Activated T-cell treated with anti-CD3 and anti-CD28 coated beads, Interleukin-2, amount 50 U/mL, for 4 hours (primary cell): ENCODE results near the gene TIMM22. TPM values are rescaled to one million over a fixed set of nuclear protein-coding genes. Genes with fewer than 3 reads are reported as not detected.
"Not testable (repeated sequence)": the region's sequence is repeated elsewhere in the genome, so short reads cannot be mapped to it uniquely, and the experiment has no call there.

Experiments used
- ATAC-seq, 2 donors: fragments of 200-7000 bp; cut with Tn5 transposase; one replicate each; pipeline ENCODE4 v1.10.0; 2021
- DNase-seq: peaks from one replicate; pipeline ENCODE4 v3.0.0-alpha.2; 2020
- H3K27me3 Mint-ChIP-seq: one replicate; pipeline ENCODE4 v1.8.0; 2021; ENCODE audit warnings: low read depth, mixed read lengths
- H3K36me3 Mint-ChIP-seq: one replicate; pipeline ENCODE4 v1.8.0; 2022; ENCODE audit warnings: mixed read lengths; ENCODE audit not compliant: insufficient read depth
- H3K4me1 Mint-ChIP-seq: one replicate; pipeline ENCODE4 v1.8.0; 2021; ENCODE audit warnings: low read depth, mixed read lengths
- H3K4me3 Mint-ChIP-seq: one replicate; pipeline ENCODE4 v1.8.0; 2021; ENCODE audit warnings: mild to moderate bottlenecking, moderate library complexity, mixed read lengths
- H3K9me3 Mint-ChIP-seq: one replicate; pipeline ENCODE4 v1.8.0; 2021; ENCODE audit warnings: mixed read lengths
- total RNA-seq, 3 donors: library from RNA; stranded (reverse); gene quantifications; one replicate each; pipeline ENCODE4 v1.2.1, GENCODE V29; 2021

The TIMM22 gene
- 10 to 100 TPM; 21.6 to 22.5 (median 22.1) TPM for total RNA-seq

GRCh38 chr17:996554-997344 lies at the start of gene TIMM22:
Gene TIMM22 (plus strand): TSS chr17:997129. CDS start chr17:997143, 14 bp downstream.
- peaks cover 17% of the 10 kb centered on the region for H3K36me3 Mint-ChIP-seq
- H3K4me3 Mint-ChIP-seq = peak within 1 kb of the TSS; percentile 94
- peak; percentile 85 for DNase-seq
- no peaks in the 10 kb centered on the region for H3K27me3 Mint-ChIP-seq
- no peaks in the 10 kb centered on the region for H3K9me3 Mint-ChIP-seq
- peaks cover 22% of the 10 kb centered on the region for H3K4me1 Mint-ChIP-seq
- peak; percentile 97 to 98 for ATAC-seq

GRCh38 chr17:948284-948852 lies 48.6 kb upstream of the TIMM22 start:
- Mint-ChIP-seq H3K27me3 (peaks cover 18% of the 10 kb centered on the region), H3K4me3 (no peak overlapping the region), H3K4me1 (no peaks in the 10 kb centered on the region)

DNA sequence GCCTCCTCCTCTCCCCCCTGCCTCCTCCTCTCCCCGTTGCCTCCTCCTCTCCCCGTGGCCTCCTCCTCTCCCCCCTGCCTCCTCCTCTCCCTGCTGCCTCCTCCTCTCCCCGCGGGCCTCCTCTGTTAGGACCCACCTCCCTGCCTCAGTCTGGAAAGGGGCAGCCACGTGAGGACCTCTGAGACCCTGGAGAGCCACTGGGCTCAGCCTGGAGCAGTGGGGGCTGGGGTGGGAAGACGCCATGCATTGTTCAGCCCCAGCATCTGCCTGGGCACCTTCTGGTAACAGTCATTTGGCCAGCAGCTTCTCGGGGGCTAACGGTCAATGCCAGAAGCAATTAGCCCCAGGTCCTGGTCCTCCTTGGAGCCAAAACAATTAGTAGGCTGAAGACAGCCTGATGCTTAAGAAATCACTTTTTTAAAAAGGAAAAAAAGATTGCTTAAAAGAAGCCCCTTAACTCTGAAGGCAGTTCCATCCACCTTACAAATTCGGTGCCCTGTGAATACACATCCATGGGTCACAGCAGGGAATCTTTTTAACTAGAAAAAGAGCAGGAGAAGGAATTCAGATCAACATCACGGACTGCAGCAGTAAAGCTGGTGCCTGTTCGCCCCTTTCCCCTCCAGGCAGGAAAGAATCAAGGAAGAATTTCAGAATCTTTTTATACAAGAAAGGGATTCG lies 47.2 kb upstream of the TIMM22 start:
- Mint-ChIP-seq H3K9me3 (no peaks in the 10 kb centered on the region), H3K4me1 (no peaks in the 10 kb centered on the region), H3K27me3 (peaks cover 18% of the 10 kb centered on the region), H3K36me3 (no peaks in the 10 kb centered on the region), H3K4me3 (no peak overlapping the region)
- ATAC-seq (no peak), DNase-seq (no peak)

More at GRCh38 chr17:948284-948852, 48.6 kb upstream of the TIMM22 start:
- no peaks in the 10 kb centered on the region for H3K36me3 Mint-ChIP-seq
- H3K9me3 Mint-ChIP-seq = no peaks in the 10 kb centered on the region
- ATAC-seq (no peak), DNase-seq (no peak)

DNA sequence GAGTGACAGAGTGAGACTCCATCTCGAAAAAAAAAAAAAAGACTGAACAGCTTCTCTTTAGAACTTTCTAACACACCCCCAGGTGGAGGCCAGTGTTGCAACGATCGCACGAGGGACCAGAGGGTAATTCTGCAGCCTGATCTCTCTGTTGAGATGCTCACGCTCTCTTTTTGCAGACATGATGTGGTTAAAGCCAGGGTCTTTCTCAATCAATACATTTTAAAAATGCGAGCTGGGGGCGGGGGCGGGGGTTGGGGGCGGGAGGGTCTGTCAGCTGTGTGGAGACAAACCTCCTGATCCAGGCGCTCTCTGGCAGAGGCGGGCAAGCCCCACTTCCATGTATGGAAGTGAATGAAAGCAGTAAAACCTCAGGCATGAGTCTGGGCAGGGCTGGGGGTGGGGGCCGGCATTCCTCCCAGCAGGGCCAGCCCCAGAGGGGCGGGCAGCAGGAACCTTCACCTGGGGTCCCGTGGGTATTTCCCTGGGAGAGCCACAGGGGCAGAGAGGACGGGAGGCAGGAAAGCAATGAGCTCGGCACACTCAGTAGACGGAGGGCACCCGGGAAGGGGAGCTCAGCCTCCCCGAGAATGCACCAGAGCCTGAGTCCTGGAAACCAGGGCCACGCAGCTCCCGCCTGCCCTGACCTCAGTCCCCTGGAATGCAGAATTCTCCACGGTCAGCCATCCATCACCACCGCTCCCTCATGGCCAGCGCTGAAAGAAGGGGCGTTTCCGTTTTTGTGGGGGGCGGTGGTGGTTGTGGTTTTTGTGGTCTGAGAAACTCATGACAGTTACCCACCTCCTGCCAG lies 45.4 kb upstream of the TIMM22 start:
- ATAC-seq = no peak
- H3K4me1 Mint-ChIP-seq = no peaks in the 10 kb centered on the region
- H3K36me3 Mint-ChIP-seq = no peaks in the 10 kb centered on the region
- no peak overlapping the region for H3K4me3 Mint-ChIP-seq
- DNase-seq = no peak
- no peaks in the 10 kb centered on the region for H3K9me3 Mint-ChIP-seq
- H3K27me3 Mint-ChIP-seq = peaks cover 14% of the 10 kb centered on the region

DNA sequence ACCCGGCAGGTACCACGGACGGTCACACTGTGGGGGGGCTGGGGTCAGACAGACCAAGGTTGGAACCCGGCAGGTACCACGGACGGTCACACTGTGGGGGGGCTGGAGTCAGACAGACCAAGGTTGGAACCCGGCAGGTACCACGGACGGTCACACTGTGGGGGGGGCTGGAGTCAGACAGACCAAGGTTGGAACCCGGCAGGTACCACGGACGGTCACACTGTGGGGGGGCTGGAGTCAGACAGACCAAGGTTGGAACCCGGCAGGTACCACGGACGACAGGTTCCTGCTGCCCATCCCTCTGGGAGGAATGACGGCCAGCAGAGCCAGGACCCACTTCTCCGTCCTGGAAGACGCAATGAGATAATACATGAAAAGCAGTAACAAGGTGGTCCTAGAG lies 44.3 kb upstream of the TIMM22 start:
- not testable (repeated sequence) for H3K36me3 Mint-ChIP-seq, H3K9me3 Mint-ChIP-seq, DNase-seq, ATAC-seq, H3K4me3 Mint-ChIP-seq, H3K4me1 Mint-ChIP-seq
- H3K27me3 Mint-ChIP-seq = peaks cover 14% of the 10 kb centered on the region

GRCh38 chr17:953767-954166 lies 43.2 kb upstream of the TIMM22 start:
- Mint-ChIP-seq H3K27me3 (peaks cover 13% of the 10 kb centered on the region), H3K36me3 (no peaks in the 10 kb centered on the region), H3K9me3 (no peaks in the 10 kb centered on the region), H3K4me3 (no peak overlapping the region), H3K4me1 (no peaks in the 10 kb centered on the region)
- no peak for DNase-seq
- ATAC-seq = no peak

GRCh38 chr17:954431-955164 lies 42.3 kb upstream of the TIMM22 start:
- DNase-seq (no peak), ATAC-seq (no peak)
- H3K9me3 Mint-ChIP-seq = no peaks in the 10 kb centered on the region
- H3K27me3 Mint-ChIP-seq = peaks cover 13% of the 10 kb centered on the region
- no peaks in the 10 kb centered on the region for H3K36me3 Mint-ChIP-seq
- no peak overlapping the region for H3K4me3 Mint-ChIP-seq
- no peaks in the 10 kb centered on the region for H3K4me1 Mint-ChIP-seq

DNA sequence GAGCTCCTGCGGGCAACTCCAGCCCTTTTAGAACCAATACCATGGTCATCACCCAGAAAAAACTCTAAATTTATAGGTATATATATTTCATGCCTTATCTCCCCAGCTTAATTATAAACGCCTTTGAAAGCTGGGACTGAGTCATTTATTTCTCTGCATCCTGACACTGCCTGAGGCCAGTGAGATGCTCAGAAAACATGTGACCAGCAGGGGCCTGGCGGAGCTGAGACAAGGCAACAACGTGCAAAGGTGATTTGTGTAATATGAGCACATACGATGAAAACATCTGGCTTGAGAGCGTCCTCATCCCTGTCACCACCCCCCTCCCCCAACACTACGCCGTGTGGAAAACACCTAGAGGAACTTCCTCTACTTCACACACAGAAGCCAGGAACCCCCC lies 40.0 kb upstream of the TIMM22 start:
- peaks cover 3% of the 10 kb centered on the region for H3K27me3 Mint-ChIP-seq

GRCh38 chr17:957856-958421 lies 39.0 kb upstream of the TIMM22 start:
- Mint-ChIP-seq H3K9me3 (no peaks in the 10 kb centered on the region), H3K4me3 (no peak overlapping the region), H3K4me1 (no peaks in the 10 kb centered on the region), H3K27me3 (peaks cover 9% of the 10 kb centered on the region), H3K36me3 (no peaks in the 10 kb centered on the region)
- ATAC-seq (no peak), DNase-seq (no peak)

More for the DNA sequence above, 40.0 kb upstream of the TIMM22 start:
- Mint-ChIP-seq H3K4me1 (no peaks in the 10 kb centered on the region), H3K9me3 (no peaks in the 10 kb centered on the region), H3K36me3 (no peaks in the 10 kb centered on the region), H3K4me3 (no peak overlapping the region)
- ATAC-seq (no peak), DNase-seq (no peak)

DNA sequence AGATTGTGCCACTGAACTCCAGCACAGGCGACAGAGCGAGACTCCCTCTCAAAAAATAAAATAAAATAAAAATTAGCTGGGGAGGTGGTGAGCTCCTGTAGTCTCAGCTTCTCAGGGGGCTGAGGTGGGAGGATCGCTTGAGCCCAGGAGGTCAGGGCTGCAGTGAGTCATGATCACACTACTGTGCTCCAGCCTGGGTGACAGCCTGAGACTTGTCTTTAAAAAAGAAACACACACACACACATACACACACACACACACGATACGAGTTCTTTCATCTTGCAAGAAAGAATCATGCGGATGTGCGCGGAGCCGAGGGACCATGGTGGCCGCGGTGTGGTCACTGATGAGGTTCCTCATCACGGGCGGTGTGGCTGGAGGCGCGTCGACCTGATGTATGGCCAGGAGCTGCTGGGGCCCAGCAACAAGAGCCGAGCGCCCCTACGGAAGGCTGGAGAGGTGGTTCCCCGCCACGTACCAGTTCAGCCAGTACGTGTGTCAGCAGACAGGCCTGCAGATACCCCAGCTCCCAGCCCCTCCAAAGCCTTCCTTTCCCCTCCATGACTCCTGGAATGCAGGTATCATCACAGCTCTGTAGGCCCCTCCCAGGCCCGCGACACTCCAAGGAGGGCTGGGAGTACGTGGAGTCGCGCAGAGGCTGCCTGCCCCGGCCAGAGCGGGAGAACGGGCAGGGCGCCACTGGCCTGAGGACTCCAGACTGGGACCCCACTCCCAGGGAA lies 38.0 kb upstream of the TIMM22 start:
- H3K27me3 Mint-ChIP-seq = peaks cover 9% of the 10 kb centered on the region
- H3K9me3 Mint-ChIP-seq = no peaks in the 10 kb centered on the region
- no peak for ATAC-seq

GRCh38 chr17:962166-962565 lies 34.8 kb upstream of the TIMM22 start:
- DNase-seq (no peak), ATAC-seq (no peak)
- no peaks in the 10 kb centered on the region for H3K9me3 Mint-ChIP-seq
- peaks cover 15% of the 10 kb centered on the region for H3K27me3 Mint-ChIP-seq
- no peaks in the 10 kb centered on the region for H3K36me3 Mint-ChIP-seq
- no peak overlapping the region for H3K4me3 Mint-ChIP-seq
- H3K4me1 Mint-ChIP-seq = no peaks in the 10 kb centered on the region

More for the DNA sequence above, 38.0 kb upstream of the TIMM22 start:
- Mint-ChIP-seq H3K4me3 (no peak overlapping the region), H3K36me3 (no peaks in the 10 kb centered on the region), H3K4me1 (no peaks in the 10 kb centered on the region)
- no peak for DNase-seq

DNA sequence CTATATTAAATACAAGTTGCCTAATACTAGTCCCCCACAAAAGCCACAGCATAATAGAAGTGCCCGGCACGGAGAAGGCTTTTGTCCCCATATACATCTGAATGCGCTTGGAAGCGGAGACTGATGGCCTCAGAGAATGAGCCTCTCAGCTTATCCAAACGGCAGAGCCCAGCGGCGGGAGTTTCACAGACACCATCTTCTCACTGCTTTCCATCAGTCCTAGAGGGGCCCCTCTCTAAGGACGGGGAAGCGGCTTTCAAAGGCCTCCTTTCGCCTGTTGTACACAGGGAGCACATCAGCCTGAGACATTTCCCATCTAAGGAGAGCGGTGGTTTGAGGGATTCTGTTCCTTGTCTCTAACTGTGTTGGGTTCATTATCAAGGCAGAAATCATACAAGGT lies 34.3 kb upstream of the TIMM22 start:
- Mint-ChIP-seq H3K9me3 (no peaks in the 10 kb centered on the region), H3K4me1 (no peaks in the 10 kb centered on the region), H3K36me3 (no peaks in the 10 kb centered on the region), H3K4me3 (no peak overlapping the region), H3K27me3 (peaks cover 20% of the 10 kb centered on the region)
- DNase-seq = no peak
- no peak for ATAC-seq

GRCh38 chr17:964876-965275 lies 32.1 kb upstream of the TIMM22 start:
- H3K9me3 Mint-ChIP-seq = no peaks in the 10 kb centered on the region
- ATAC-seq = no peak
- no peaks in the 10 kb centered on the region for H3K4me1 Mint-ChIP-seq
- H3K36me3 Mint-ChIP-seq = no peaks in the 10 kb centered on the region
- DNase-seq = no peak
- peaks cover 34% of the 10 kb centered on the region for H3K27me3 Mint-ChIP-seq
- no peak overlapping the region for H3K4me3 Mint-ChIP-seq
